Left lobe of liver (tissue), 2 donors: Measurements from ENCODE around the gene UAP1L1. TPM values are rescaled to one million over a fixed set of nuclear protein-coding genes. Genes with fewer than 3 reads are reported as not detected.
A peak's percentile ranks its signal among the peaks of the same experiment; 100 is the strongest.

Experiments used
- ATAC-seq: fragments of 200-7000 bp; cut with Tn5 transposase; one replicate; pipeline ENCODE4 v1.9.1; 2020; ENCODE audit warnings: mild to moderate bottlenecking, moderate library complexity
- DNase-seq: peaks from one replicate; pipeline ENCODE4 v3.0.0-alpha.2; 2020; ENCODE audit warnings: low spot score
- total RNA-seq: library from RNA; stranded (reverse); gene quantifications from one replicate; pipeline ENCODE4 v1.2.1, GENCODE V29; 2021
- donor health status: DM: no; HTN: no; CAD: no; lungs with moderate emphysema.
- donor health status: DM: no; HTN: yes; CAD: no.

Gene UAP1L1
- total RNA-seq, 1 donor from 2014 or later, result 1.8 TPM

DNA sequence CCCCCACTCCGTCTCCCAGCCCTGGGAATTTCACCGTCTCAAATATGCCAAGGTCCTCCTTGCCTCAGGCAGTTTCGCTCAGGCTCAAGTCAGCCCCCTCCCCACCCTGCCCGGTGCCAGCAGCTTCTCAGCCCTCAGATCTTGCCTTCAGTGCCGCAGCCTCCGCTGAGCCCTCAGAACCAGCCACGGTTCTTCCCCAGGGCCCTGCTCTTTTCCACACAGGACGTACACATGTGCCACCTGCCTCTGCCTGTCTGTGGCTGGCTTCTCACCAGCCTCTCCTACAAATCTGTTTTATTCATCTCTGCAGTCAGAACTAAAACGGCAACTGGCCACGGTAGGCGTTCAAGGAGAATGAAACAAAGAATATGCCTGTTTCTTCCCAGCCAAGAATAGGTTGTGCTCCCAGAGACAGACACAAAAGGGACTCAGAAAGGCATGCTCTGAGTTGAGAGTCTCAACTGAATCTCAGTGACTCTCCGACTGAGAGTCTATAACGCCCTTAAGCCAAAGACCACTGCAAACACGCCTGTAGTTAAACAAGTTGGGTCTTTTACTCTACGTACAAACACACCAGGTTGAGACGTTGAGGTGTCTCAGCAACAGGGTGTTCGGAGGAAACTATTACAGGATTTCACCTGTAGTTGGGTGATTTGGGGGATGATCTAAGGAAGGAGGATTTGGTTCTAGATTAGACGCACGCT lies 51.0 kb downstream of the UAP1L1 start:
- ATAC-seq (no peak), DNase-seq (no peak)

DNA sequence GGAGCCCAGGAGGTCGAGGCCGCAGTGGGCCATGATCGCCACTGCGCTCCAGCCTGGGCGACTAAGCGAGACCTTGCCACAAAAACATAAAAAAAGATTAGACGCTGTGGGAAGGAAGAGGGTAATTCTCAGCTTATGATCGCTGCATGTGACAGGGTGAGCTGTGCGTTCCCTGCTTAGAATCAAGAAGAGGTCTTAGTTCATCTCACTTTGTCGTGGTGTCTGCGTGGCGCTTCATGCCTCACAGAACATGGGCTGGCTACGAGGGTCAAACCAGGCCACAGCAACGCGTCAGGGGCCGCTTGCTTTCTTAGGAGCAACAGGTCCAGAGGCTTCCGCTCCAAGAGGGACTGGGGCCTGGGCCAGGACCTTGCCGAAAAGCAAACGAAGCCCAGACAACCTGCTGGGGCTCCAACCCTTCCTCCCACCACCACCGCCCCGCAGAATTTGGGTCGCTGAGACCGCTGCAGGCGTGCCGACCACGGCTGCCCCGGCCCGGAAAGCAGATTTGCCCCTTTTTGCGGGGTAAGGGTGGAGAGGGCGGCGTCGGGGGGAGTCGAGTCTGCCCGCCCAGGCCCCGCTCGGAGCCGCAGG lies 51.6 kb downstream of the UAP1L1 start:
- ATAC-seq, result peak; percentile 14
- no peak for DNase-seq

DNA sequence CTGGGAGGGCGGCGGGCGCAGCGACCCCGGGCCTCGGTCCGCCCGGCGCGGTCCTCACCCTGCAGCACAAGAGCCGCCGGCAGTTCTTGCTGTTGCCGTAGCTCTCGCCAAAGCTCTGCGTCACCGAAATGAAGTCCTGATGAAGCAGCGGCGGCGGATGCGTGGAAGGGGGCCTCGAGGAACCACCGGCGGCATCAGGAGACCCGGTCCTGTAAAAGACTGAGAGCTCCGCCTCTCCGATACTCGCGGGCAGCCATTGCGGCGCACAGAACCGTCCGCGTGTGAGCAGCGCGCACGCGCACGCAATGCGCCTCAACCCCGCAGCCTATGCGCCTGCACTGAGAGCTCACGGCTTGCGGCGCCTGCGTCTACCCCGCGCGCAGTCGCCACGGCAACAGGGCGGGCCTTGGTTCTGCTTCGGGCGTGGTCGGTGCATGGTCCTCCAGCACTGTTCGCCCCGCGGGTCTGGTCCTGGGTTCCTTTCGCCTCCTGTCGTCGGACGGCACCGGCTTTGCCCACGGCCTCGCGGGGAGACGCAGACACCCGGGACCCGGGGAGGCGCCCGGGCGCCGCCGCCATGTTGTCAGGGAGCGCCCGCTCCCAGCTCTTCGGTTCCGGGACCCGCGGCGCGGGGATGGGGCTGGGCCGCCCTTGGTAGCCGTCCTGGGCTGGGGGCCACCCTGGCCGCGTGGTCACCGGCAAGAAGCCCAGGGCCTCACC lies 52.3 kb downstream of the UAP1L1 start:
- ATAC-seq, result peak; percentile 98
- peak; percentile 88 for DNase-seq

DNA sequence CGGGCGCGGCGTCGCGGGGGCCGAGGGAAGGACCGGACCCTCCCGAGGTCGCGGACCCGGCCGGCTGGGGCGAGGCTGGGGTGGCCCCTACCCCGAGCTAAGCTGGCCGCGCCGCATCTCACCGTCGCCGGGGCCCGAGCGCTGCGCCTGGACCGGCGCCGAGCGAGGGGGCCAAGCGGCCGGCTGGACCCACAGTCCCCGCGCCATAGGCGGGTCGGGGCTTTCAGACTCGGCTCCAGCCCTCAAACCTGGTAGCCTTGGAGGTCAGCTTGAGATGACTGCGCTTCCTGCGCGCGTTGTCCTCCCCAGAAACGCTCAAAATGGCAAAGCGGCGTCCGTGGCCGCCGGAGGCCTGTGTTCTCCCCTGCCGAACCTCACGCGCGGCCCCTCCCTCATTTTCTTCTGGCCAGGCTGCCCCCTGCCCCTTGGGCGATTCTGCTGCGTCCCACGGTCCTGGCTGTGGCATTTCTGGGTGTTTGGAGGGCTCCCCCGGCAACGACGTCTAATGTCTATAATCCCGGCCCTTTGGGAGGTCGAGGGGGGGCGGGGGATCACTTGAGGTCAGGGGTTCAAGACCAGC lies 52.9 kb downstream of the UAP1L1 start:
- DNase-seq (no peak), ATAC-seq (no peak)

Other genes starting within 250 kb of the UAP1L1 start
- gene AJM1, start 235.0 kb upstream of the UAP1L1 start, total RNA-seq, result 4.1 TPM
- 58.2 TPM for gene PHPT1, start 228.1 kb upstream of the UAP1L1 start, total RNA-seq
- 28.6 TPM for gene MAMDC4, start 225.2 kb upstream of the UAP1L1 start, total RNA-seq
- 232 TPM for gene EDF1, start 211.2 kb upstream of the UAP1L1 start, total RNA-seq
- gene TRAF2, start 191.0 kb upstream of the UAP1L1 start, total RNA-seq, result 7.4 TPM
- 112 TPM for gene FBXW5, start 132.8 kb upstream of the UAP1L1 start, total RNA-seq
- 411 TPM for gene C8G, start 132.3 kb upstream of the UAP1L1 start, total RNA-seq
- gene LCN12, start 125.2 kb upstream of the UAP1L1 start, total RNA-seq, result 30.3 TPM
- 5.2 TPM for gene PTGDS, start 100.0 kb upstream of the UAP1L1 start, total RNA-seq
- not detected for gene LCNL1, start 94.5 kb upstream of the UAP1L1 start, total RNA-seq
- gene PAXX, start 85.1 kb upstream of the UAP1L1 start, total RNA-seq, result 27.3 TPM
- gene CLIC3, start 80.9 kb upstream of the UAP1L1 start, total RNA-seq, result not detected
- 61.2 TPM for gene ABCA2, start 49.3 kb upstream of the UAP1L1 start, total RNA-seq
- 0.08 TPM for gene FUT7, start 45.4 kb upstream of the UAP1L1 start, total RNA-seq
- gene NPDC1, start 31.3 kb upstream of the UAP1L1 start, total RNA-seq, result 16.6 TPM
- 1.7 TPM for gene ENTPD2, start 23.5 kb upstream of the UAP1L1 start, total RNA-seq
- gene SAPCD2, start 7.0 kb upstream of the UAP1L1 start, total RNA-seq, result 0.15 TPM
- 27.4 TPM for gene MAN1B1, start 9.5 kb downstream of the UAP1L1 start, total RNA-seq
- 87.0 TPM for gene DPP7, start 37.2 kb downstream of the UAP1L1 start, total RNA-seq
- gene GRIN1, start 61.6 kb downstream of the UAP1L1 start, total RNA-seq, result not detected
- not detected for gene LRRC26, start 92.5 kb downstream of the UAP1L1 start, total RNA-seq
- gene TMEM210, start 94.5 kb downstream of the UAP1L1 start, total RNA-seq, result not detected
- 35.5 TPM for gene ANAPC2, start 111.0 kb downstream of the UAP1L1 start, total RNA-seq
- gene SSNA1, start 111.2 kb downstream of the UAP1L1 start, total RNA-seq, result 29.4 TPM
- gene TPRN, start 123.2 kb downstream of the UAP1L1 start, total RNA-seq, result 13.7 TPM
- gene TMEM203, start 128.1 kb downstream of the UAP1L1 start, total RNA-seq, result 24.5 TPM
- 10.1 TPM for gene NDOR1, start 128.2 kb downstream of the UAP1L1 start, total RNA-seq
- 7.3 TPM for gene RNF208, start 144.7 kb downstream of the UAP1L1 start, total RNA-seq
- 0.81 TPM for gene CYSRT1, start 147.7 kb downstream of the UAP1L1 start, total RNA-seq
- gene RNF224, start 150.0 kb downstream of the UAP1L1 start, total RNA-seq, result not detected
- not detected for gene SLC34A3, start 153.4 kb downstream of the UAP1L1 start, total RNA-seq
- 123 TPM for gene TUBB4B, start 163.8 kb downstream of the UAP1L1 start, total RNA-seq
- gene STPG3, start 173.8 kb downstream of the UAP1L1 start, total RNA-seq, result not detected
- gene NELFB, start 177.8 kb downstream of the UAP1L1 start, total RNA-seq, result 22.2 TPM
- gene TOR4A, start 200.2 kb downstream of the UAP1L1 start, total RNA-seq, result 3.6 TPM
- gene NRARP, start 224.8 kb downstream of the UAP1L1 start, total RNA-seq, result 1.3 TPM